ENCODE results near the gene ZNF629. TPM values are rescaled to one million over a fixed set of nuclear protein-coding genes. Genes with fewer than 3 reads are reported as not detected.
A peak's percentile ranks its signal among the peaks of the same experiment; 100 is the strongest.
"Not testable (repeated sequence)": the region's sequence is repeated elsewhere in the genome, so short reads cannot be mapped to it uniquely, and the experiment has no call there.

Gene ZNF629
- polyA plus RNA-seq, 1 donor from 2014 or later: 10.4 TPM

DNA sequence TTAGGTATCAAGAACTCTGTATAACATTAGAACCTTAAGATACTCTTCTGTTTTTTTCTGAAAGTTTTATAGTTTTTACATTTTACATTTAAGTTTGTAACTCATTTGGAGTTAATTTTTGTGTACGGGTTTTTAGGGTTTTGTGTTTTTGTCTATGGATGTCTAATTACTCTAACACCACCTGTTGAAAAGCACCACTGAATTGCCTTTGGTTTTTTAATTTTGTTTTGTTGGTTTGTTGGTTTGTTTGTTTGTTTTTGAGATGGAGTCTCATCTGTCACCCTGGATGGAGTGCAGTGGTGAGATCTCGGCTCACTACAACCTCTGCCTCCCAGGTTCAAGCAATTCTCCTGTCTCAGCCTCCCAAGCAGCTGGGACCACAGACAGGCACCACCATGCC lies 29.8 kb upstream of the ZNF629 start:
- no peak for TF ChIP-seq SMC3 (conservative IDR thresholded peaks at IDR 0.05; ENCODE audit: poor library complexity)
- no peak for TF ChIP-seq RAD21 (conservative IDR thresholded peaks at IDR 0.05)
- no peak for TF ChIP-seq EZH2 (IDR thresholded peaks at IDR 0.05; ENCODE audit: borderline replicate concordance, insufficient read depth, low read length, poor library complexity, severe bottlenecking)
- TF ChIP-seq, protein P1, sequence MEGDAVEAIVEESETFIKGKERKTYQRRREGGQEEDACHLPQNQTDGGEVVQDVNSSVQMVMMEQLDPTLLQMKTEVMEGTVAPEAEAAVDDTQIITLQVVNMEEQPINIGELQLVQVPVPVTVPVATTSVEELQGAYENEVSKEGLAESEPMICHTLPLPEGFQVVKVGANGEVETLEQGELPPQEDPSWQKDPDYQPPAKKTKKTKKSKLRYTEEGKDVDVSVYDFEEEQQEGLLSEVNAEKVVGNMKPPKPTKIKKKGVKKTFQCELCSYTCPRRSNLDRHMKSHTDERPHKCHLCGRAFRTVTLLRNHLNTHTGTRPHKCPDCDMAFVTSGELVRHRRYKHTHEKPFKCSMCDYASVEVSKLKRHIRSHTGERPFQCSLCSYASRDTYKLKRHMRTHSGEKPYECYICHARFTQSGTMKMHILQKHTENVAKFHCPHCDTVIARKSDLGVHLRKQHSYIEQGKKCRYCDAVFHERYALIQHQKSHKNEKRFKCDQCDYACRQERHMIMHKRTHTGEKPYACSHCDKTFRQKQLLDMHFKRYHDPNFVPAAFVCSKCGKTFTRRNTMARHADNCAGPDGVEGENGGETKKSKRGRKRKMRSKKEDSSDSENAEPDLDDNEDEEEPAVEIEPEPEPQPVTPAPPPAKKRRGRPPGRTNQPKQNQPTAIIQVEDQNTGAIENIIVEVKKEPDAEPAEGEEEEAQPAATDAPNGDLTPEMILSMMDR (IDR thresholded peaks at IDR 0.05; ENCODE audit: poor library complexity, severe bottlenecking): no peak
- no peaks in the 10 kb centered on the region for H3K9me3 ChIP-seq (ENCODE audit: low read length)
- no peak overlapping the region for H3K27ac ChIP-seq (ENCODE audit: low read length)
- H4K20me1 ChIP-seq (ENCODE audit: insufficient read depth): no peaks in the 10 kb centered on the region
- no peaks in the 10 kb centered on the region for H3F3A ChIP-seq (ENCODE audit: insufficient read depth, low read length, poor library complexity, severe bottlenecking)
- no peaks in the 10 kb centered on the region for H3K36me3 ChIP-seq (ENCODE audit: insufficient read depth, low read length)
- no peak overlapping the region for H3K4me2 ChIP-seq (ENCODE audit: low read length)
- H3K9me2 ChIP-seq (ENCODE audit: insufficient read depth, low read length): no peaks in the 10 kb centered on the region
- H3K9ac ChIP-seq (ENCODE audit: low read length): no peak overlapping the region
- H3K27me3 ChIP-seq (ENCODE audit: insufficient read depth, low read depth, low read length): no peaks in the 10 kb centered on the region
- no peak overlapping the region for H2AFZ ChIP-seq (ENCODE audit: low read depth, low read length)
- H3K79me2 ChIP-seq (replicated peaks; ENCODE audit: insufficient read depth, low read length): no peaks in the 10 kb centered on the region
- H3K4me3 ChIP-seq (ENCODE audit: low read length): no peak overlapping the region

DNA sequence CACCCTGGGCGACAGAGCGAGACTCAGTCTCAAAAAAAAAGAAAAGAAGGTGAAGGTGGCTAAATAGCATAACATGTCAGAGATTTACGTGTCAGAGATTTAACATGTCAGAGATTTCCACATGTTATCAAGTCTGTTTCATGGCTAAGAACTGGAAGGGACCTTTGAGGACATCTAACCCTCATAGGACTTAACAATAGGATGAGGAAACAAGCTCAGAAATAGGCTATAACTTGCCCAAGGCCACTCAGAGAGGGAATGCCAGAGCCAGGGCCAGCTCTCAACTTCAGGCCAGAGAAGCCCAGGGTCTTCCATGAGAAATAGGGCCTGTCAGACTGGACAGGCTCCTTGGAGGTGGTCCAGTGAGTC lies 26.8 kb upstream of the ZNF629 start:
- no peak for TF ChIP-seq EP300 (conservative IDR thresholded peaks at IDR 0.05; ENCODE audit: poor library complexity, severe bottlenecking)
- no peaks in the 10 kb centered on the region for H3K9me2 ChIP-seq (ENCODE audit: insufficient read depth, low read length)
- H3K4me3 ChIP-seq (ENCODE audit: low read length): peak overlapping the region; percentile 55
- no peak overlapping the region for H3K4me2 ChIP-seq (ENCODE audit: low read length)
- H3F3A ChIP-seq (ENCODE audit: insufficient read depth, low read length, poor library complexity, severe bottlenecking): no peaks in the 10 kb centered on the region
- no peak overlapping the region for H3K27ac ChIP-seq (ENCODE audit: low read length)
- no peaks in the 10 kb centered on the region for H3K79me2 ChIP-seq (replicated peaks; ENCODE audit: insufficient read depth, low read length)
- H3K9me3 ChIP-seq (ENCODE audit: low read length): no peaks in the 10 kb centered on the region
- no peaks in the 10 kb centered on the region for H4K20me1 ChIP-seq (ENCODE audit: insufficient read depth)
- no peak overlapping the region for H3K9ac ChIP-seq (ENCODE audit: low read length)
- no peak overlapping the region for H2AFZ ChIP-seq (ENCODE audit: low read depth, low read length)
- H3K27me3 ChIP-seq (ENCODE audit: insufficient read depth, low read depth, low read length): no peaks in the 10 kb centered on the region
- no peaks in the 10 kb centered on the region for H3K36me3 ChIP-seq (ENCODE audit: insufficient read depth, low read length)

DNA sequence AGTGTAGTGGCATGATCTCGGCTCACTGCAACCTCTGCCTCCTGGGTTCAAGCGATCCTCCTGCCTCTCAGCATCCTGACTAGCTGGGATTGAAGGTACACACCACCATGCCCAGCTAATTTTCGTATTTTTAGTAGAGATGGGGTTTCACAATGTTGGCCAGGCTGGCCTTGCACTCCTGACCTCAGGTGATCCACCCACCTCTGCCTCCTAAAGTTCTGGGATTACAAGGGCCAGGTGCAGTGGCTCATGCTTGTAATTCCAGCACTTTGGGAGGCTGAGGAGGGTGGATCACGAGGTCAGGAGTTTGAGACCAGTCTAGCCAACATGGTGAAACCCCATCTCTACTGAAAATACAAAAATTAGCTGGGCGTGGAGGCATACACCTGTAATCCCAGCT lies 22.7 kb upstream of the ZNF629 start:
- not testable (repeated sequence) for H4K20me1 ChIP-seq (ENCODE audit: insufficient read depth); H3K4me3 ChIP-seq (ENCODE audit: low read length); H3K9ac ChIP-seq (ENCODE audit: low read length); H3K79me2 ChIP-seq (replicated peaks; ENCODE audit: insufficient read depth, low read length); H3K36me3 ChIP-seq (ENCODE audit: insufficient read depth, low read length); H2AFZ ChIP-seq (ENCODE audit: low read depth, low read length); H3K4me2 ChIP-seq (ENCODE audit: low read length); H3F3A ChIP-seq (ENCODE audit: insufficient read depth, low read length, poor library complexity, severe bottlenecking); H3K9me3 ChIP-seq (ENCODE audit: low read length); H3K9me2 ChIP-seq (ENCODE audit: insufficient read depth, low read length); H3K27ac ChIP-seq (ENCODE audit: low read length); H3K27me3 ChIP-seq (ENCODE audit: insufficient read depth, low read depth, low read length)

DNA sequence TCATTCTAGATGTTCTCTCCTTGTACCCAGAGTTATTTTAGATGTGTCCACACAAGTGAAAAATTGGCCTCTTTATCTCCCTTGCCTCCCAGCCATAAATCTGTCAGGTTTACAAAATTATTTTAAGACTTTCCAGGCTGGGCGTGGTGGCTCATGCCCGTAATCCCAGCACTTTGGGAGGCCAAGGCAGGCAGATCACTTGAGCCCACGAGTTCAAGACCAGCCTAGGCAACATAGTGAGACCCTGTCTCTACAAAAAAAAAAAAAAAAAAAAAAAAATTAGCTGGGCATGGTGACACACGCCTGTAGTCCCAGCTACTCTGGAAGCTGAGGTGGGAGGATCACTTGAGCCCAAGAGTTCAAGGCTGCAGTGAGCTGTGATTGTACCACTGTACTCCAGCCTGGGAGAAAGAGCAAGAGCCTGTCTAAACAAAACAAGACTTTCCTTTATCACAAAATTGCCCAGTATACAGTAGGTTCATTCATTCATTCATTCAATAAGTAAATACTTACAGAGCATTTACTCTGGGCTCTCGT lies 22.0 kb upstream of the ZNF629 start:
- H3K9me2 ChIP-seq (ENCODE audit: insufficient read depth, low read length); H3K4me3 ChIP-seq (ENCODE audit: low read length); H3F3A ChIP-seq (ENCODE audit: insufficient read depth, low read length, poor library complexity, severe bottlenecking); H3K36me3 ChIP-seq (ENCODE audit: insufficient read depth, low read length); H3K27me3 ChIP-seq (ENCODE audit: insufficient read depth, low read depth, low read length); H3K4me2 ChIP-seq (ENCODE audit: low read length); H3K79me2 ChIP-seq (replicated peaks; ENCODE audit: insufficient read depth, low read length); H4K20me1 ChIP-seq (ENCODE audit: insufficient read depth); H3K27ac ChIP-seq (ENCODE audit: low read length); H3K9me3 ChIP-seq (ENCODE audit: low read length); H3K9ac ChIP-seq (ENCODE audit: low read length); H2AFZ ChIP-seq (ENCODE audit: low read depth, low read length): not testable (repeated sequence)
